HepG2 (cell line): Measurements from ENCODE around the gene AFG1L. TPM values are rescaled to one million over a fixed set of nuclear protein-coding genes. Genes with fewer than 3 reads are reported as not detected.

Experiments
- ATAC-seq: fragments of 200-7000 bp; cut with Tn5 transposase; 3 replicates; pipeline ENCODE4 v1.9.1; 2020; ENCODE audit warnings: mild to moderate bottlenecking, moderate library complexity
- BruUV-seq: library from RNA; stranded (reverse); fragments of 400-500 nt; replicated peaks from 2 replicates; lab custom pipeline; 2021; lab: Mats Ljungman, UMichigan
- CTCF ChIA-PET: fragments of 300-600 bp; formaldehyde crosslinking; extraction: SDS; loops from one replicate; lab custom pipeline; 2021; ENCODE audit warnings: low total read pairs, inconsistent platforms, low intra/inter-chr PET ratio; lab: Yijun Ruan, JAX
- POLR2A ChIA-PET: fragments of 350-600 bp; sonication (Branson Sonifier 250); formaldehyde crosslinking; loops from one replicate; lab custom pipeline; 2020; ENCODE audit warnings: antibody characterized with exemption, inconsistent platforms; lab: Yijun Ruan, JAX
- DNase-seq: peaks from one replicate; pipeline ENCODE4 v3.0.0-alpha.2; 2015; ENCODE audit warnings: low spot score
- FAIRE-seq: peaks from 3 replicates; lab custom pipeline; 2011; peaks lifted over from hg19 to GRCh38; lab: Jason Lieb, UNC
- H2AFZ ChIP-seq: one replicate; pipeline ENCODE4 v1.6.1; 2011; ENCODE audit warnings: low read length, inconsistent platforms
- H3K27ac ChIP-seq: fragments of 300-600 bp; 3 replicates; pipeline ENCODE4 v1.8.0; 2011; ENCODE audit warnings: mixed run types, mild to moderate bottlenecking, mixed read lengths, low read length, inconsistent platforms; ENCODE audit not compliant: insufficient read depth; ENCODE audit errors: extremely low read length
- H3K27me3 ChIP-seq, 2 experiments: fragments of 200-600 bp in 1 of 2; 2 replicates in 1 of 2; 3 replicates in 1 of 2; pipeline versions ENCODE4 v1.6.0 to v1.8.0; 2011; ENCODE audit warnings: low read length in 2 of 2, mild to moderate bottlenecking in 2 of 2, moderate library complexity in 2 of 2, inconsistent platforms in 1 of 2; ENCODE audit not compliant: insufficient read depth in 2 of 2, control insufficient read depth in 1 of 2
- H3K36me3 ChIP-seq, 2 experiments: fragments of 200-600 bp in 1 of 2; replicated peaks in 1 of 2; 2 replicates in 1 of 2; 3 replicates in 1 of 2; pipeline versions ENCODE4 v1.5.1 to v1.8.0; 2011; ENCODE audit warnings: low read length in 2 of 2, inconsistent platforms in 1 of 2; ENCODE audit not compliant: insufficient read depth in 2 of 2, control insufficient read depth in 1 of 2
- H3K4me1 ChIP-seq: 2 replicates; pipeline ENCODE4 v1.5.1; 2012; ENCODE audit warnings: low read length, inconsistent platforms; ENCODE audit not compliant: insufficient read depth
- H3K4me2 ChIP-seq: 2 replicates; pipeline ENCODE4 v1.6.0; 2011; ENCODE audit warnings: low read depth, low read length, inconsistent platforms
- H3K4me3 ChIP-seq, 3 experiments: fragments of 200-600 bp in 1 of 3; sonication (generic), shearing (Covaris generic) in 1 of 3; replicated peaks in 1 of 3; 2 replicates each; pipeline ENCODE4 v1.5.1; 2011 to 2016; ENCODE audit warnings: low read length in 3 of 3, inconsistent platforms in 2 of 3, low read depth in 2 of 3, mild to moderate bottlenecking in 2 of 3, control low read depth in 1 of 3, mixed read lengths in 1 of 3; ENCODE audit not compliant: insufficient read depth in 1 of 3
- H3K79me2 ChIP-seq: one replicate; pipeline ENCODE4 v1.6.1; 2011; ENCODE audit warnings: low read length, inconsistent platforms; ENCODE audit not compliant: insufficient read depth
- H3K9ac ChIP-seq: 2 replicates; pipeline ENCODE4 v1.6.0; 2011; ENCODE audit warnings: mild to moderate bottlenecking, low read depth, low read length, inconsistent platforms; ENCODE audit not compliant: insufficient read depth
- H3K9me3 ChIP-seq: 2 replicates; pipeline ENCODE4 v1.5.1; 2012; ENCODE audit warnings: mild to moderate bottlenecking, low read length
- H4K20me1 ChIP-seq: 2 replicates; pipeline ENCODE4 v1.6.0; 2011; ENCODE audit warnings: inconsistent platforms, mild to moderate bottlenecking, low read length, moderate library complexity; ENCODE audit not compliant: insufficient read depth
- BCL6 ChIP-seq: IDR thresholded peaks from 2 replicates; pipeline ENCODE4 v1.6.1; 2016; ENCODE audit warnings: missing genetic modification reagents, missing compliant biosample characterization
- FIP1L1 ChIP-seq: fragments of 200-400 bp; formaldehyde crosslinking; IDR thresholded peaks from 2 replicates; pipeline ENCODE4 v1.6.1; 2018; ENCODE audit warnings: low read depth, mild to moderate bottlenecking, low read length, moderate library complexity, borderline replicate concordance; ENCODE audit not compliant: insufficient read depth
- HOXA3 ChIP-seq: sonication (generic); formaldehyde crosslinking; IDR thresholded peaks from 2 replicates; pipeline ENCODE4 v1.5.0; 2020; ENCODE audit warnings: missing genetic modification reagents
- RARG ChIP-seq: sonication (generic); formaldehyde crosslinking; IDR thresholded peaks from 2 replicates; pipeline ENCODE4 v1.4.0; 2020; ENCODE audit warnings: low read depth, mild to moderate bottlenecking, missing genetic modification reagents
- SAP130 ChIP-seq: IDR thresholded peaks from 2 replicates; pipeline ENCODE4 v1.6.1; 2016; ENCODE audit warnings: low read depth
- SP5 ChIP-seq: IDR thresholded peaks from 2 replicates; pipeline ENCODE4 v1.6.1; 2016; ENCODE audit warnings: low read depth, borderline replicate concordance
- SRSF9 ChIP-seq: fragments of 200-400 bp; formaldehyde crosslinking; IDR thresholded peaks from 2 replicates; pipeline ENCODE4 v1.6.1; 2018; ENCODE audit warnings: borderline replicate concordance, mild to moderate bottlenecking, low read depth, low read length; ENCODE audit not compliant: insufficient read depth, poor library complexity, severe bottlenecking
- ZNF235 ChIP-seq: sonication (generic); formaldehyde crosslinking; IDR thresholded peaks from 2 replicates; pipeline ENCODE4 v1.8.1; 2023; ENCODE audit warnings: mild to moderate bottlenecking, missing genetic modification reagents, borderline replicate concordance
- ZNF24 ChIP-seq: fragments of 450-650 bp; IDR thresholded peaks from 2 replicates; pipeline ENCODE4 v1.6.1; 2017; ENCODE audit warnings: antibody characterized with exemption, mild to moderate bottlenecking
- ZNF446 ChIP-seq: sonication (generic); formaldehyde crosslinking; IDR thresholded peaks from 2 replicates; pipeline ENCODE4 v1.5.0; 2020; ENCODE audit warnings: mild to moderate bottlenecking, missing genetic modification reagents
- ZNF570 ChIP-seq: sonication (generic); formaldehyde crosslinking; IDR thresholded peaks from 2 replicates; pipeline ENCODE4 v1.4.0; 2020; ENCODE audit warnings: mild to moderate bottlenecking, missing genetic modification reagents, borderline replicate concordance
- ZNF670 ChIP-seq: sonication (generic); formaldehyde crosslinking; IDR thresholded peaks from 2 replicates; pipeline ENCODE4 v1.8.0; 2022; ENCODE audit warnings: mild to moderate bottlenecking, missing genetic modification reagents, borderline replicate concordance
- WGBS: methylation state at CpG from one replicate; pipeline ENCODE4 v1.1.6; 2017; ENCODE audit warnings: low lambda C conversion rate; 5-methylcytosine and 5-hydroxymethylcytosine counted together
- in situ Hi-C: cut with HindIII; loops from 2 replicates; pipeline ENCODE4 v1.10.0; 2017; ENCODE audit warnings: low pct_unique_long_range_greater_than_20kb; ENCODE audit not compliant: extremely low pct_ligation_motif_present
- intact Hi-C: fragments of 100-400 bp; cut with micrococcal nuclease; formaldehyde crosslinking; loops from one replicate; pipeline ENCODE4 v1.10.0; 2022; ENCODE audit not compliant: unreplicated experiment
- polyA plus RNA-seq, 8 experiments: library from polyadenylated mRNA; depleted of rRNA in 3 of 8; stranded (reverse) in 7 of 8; unstranded in 1 of 8; fragments of >200 nt; fragmentation: Illumina TruSeq in 4 of 8; extraction: Trizol in 4 of 8; gene quantifications; 2 replicates each; pipeline versions ENCODE4 v1.2.1 to v1.2.3, GENCODE V29; 2011 to 2016; ENCODE audit warnings: low read depth in 4 of 8, missing spikeins in 1 of 8, mixed read lengths in 1 of 8; ENCODE audit not compliant: insufficient read depth in 1 of 8
- total RNA-seq, 5 experiments: library from RNA; depleted of rRNA; stranded (reverse); fragments of >200 nt; fragmentation: Illumina TruSeq; extraction: Trizol; gene quantifications; 2 replicates each; pipeline ENCODE4 v1.2.3, GENCODE V29; 2016; ENCODE audit warnings: low read depth in 1 of 5

Gene AFG1L
- total and polyA plus RNA-seq, 2 of the 13 experiments (the other 11 are each of a cell fraction or from before 2014, with no cell fraction given), result 3.1 to 14.0 TPM

DNA sequence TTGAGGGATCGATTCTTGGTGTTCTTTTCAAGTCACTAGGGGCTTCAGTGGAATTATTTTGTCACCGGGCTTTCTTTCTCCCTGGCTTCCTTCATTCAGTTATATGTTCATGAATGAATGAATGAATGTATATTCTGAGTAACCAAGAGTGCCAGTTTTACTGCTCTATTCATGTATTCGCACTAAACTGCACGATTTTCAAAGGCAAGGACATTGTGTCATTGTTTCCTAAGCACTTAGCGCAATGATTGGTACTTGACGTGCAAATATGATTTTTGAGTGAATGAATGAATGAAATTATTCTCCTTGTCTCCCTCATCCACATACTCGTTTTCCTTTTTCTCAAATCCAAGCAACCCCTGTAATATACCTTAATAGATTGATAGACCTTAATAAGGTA is 822 bp downstream of the AFG1L start:
- Histone ChIP-seq H3K9me3 (no peaks in the 10 kb centered on the region), H3K27ac (peak overlapping the region; percentile 96), H3K4me3 (peak overlapping the region; percentile 59 to 84 (median 72)), H3K27me3 (no peaks in the 10 kb centered on the region; a peak in 1 of 5 replicates), H4K20me1 (no peaks in the 10 kb centered on the region), H3K79me2 (peaks cover 18% of the 10 kb centered on the region), H3K4me1 (0 out of 2 replicates have a peak, but pooled peaks cover 9% of the 10 kb centered on the region), H2AFZ (peak overlapping the region; percentile 67), H3K4me2 (peak overlapping the region; percentile 93), H3K36me3 (no peaks in the 10 kb centered on the region), H3K9ac (peak overlapping the region; percentile 94)
- no TSS peak for BruUV-seq
- in situ Hi-C loops, result no loop called here
- ChIA-PET POLR2A (interaction anchor here (0.6 to 2.6 kb wide), 7 partner anchors 8 to 293 kb away, joined by 3 to 36 read pairs (median 5); partner anchors contain the start of gene SNX3), CTCF (no interaction called here)
- TF ChIP-seq ZNF446 (CRISPR knock-in tag), result no peak
- no peak for TF ChIP-seq SAP130 (CRISPR knock-in tag)
- TF ChIP-seq FIP1L1, result no peak
- TF ChIP-seq ZNF24, result peak; percentile 82
- no peak for DNase-seq
- FAIRE-seq, result no peak
- ATAC-seq, result no peak
- 5% methylated on average over 7 of the region's 7 CpGs for WGBS
- intact Hi-C loops, result no loop called here

DNA sequence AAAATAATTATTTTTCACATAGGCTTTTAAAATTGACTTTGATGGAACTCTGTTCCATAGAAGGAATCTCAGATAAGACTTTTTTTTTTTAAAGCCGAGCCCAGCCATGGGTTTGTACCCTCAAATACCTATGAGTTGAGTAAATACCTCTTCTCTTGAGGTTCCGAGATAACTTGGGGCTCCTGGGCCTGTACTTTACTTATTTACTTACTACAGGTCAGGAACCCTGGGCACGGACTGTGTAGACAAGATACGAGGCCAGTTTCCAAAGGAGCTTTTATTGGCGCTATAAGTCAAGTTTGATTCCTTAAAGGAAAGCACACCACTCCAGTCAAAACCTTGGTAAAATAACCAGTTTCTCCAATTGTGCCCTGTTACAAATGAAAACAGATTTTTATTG is 7.5 kb downstream of the AFG1L start:
- Histone ChIP-seq H3K4me1 (0 out of 2 replicates have a peak, but pooled peaks cover 9% of the 10 kb centered on the region), H3K4me2 (no peak overlapping the region), H3K9me3 (no peaks in the 10 kb centered on the region), H2AFZ (no peak overlapping the region), H3K27ac (no peak overlapping the region), H3K36me3 (no peaks in the 10 kb centered on the region), H3K4me3 (no peak overlapping the region), H3K9ac (no peak overlapping the region), H3K79me2 (no peaks in the 10 kb centered on the region), H3K27me3 (no peaks in the 10 kb centered on the region), H4K20me1 (no peaks in the 10 kb centered on the region)
- ChIA-PET POLR2A (interaction anchor here (1.5 kb wide), 1 partner anchor 8 kb away, joined by 4 read pairs; the partner anchor contains the start of gene AFG1L), CTCF (no interaction called here)
- FAIRE-seq, result no peak
- no peak for ATAC-seq
- intact Hi-C loops, result no loop called here
- in situ Hi-C loops, result no loop called here
- TF ChIP-seq ZNF670 (CRISPR knock-in tag) (no peak), HOXA3 (CRISPR knock-in tag) (no peak), BCL6 (CRISPR knock-in tag) (no peak), ZNF235 (CRISPR knock-in tag) (no peak), SRSF9 (no peak), RARG (no peak), ZNF570 (CRISPR knock-in tag) (no peak), SP5 (CRISPR knock-in tag) (no peak)
- BruUV-seq, result no TSS peak
- no peak for DNase-seq
- WGBS, result 94% methylated on average over 5 of the region's 5 CpGs
